GM23338 (cell line): ENCODE data around the gene POLQ. TPM values are rescaled to one million over a fixed set of nuclear protein-coding genes. Genes with fewer than 3 reads are reported as not detected.

Experiments
- ATAC-seq: fragments of 200-7000 bp; cut with Tn5 transposase; 3 replicates; pipeline ENCODE4 v1.9.1; 2020
- DNase-seq: peaks from one replicate; pipeline ENCODE4 v3.0.0-alpha.2; 2015; ENCODE audit warnings: low spot score
- H2AFZ ChIP-seq: fragments of 200-600 bp; sonication (generic); 2 replicates; pipeline ENCODE4 v1.8.0; 2016; ENCODE audit warnings: antibody characterized with exemption, mild to moderate bottlenecking, moderate library complexity
- H3F3A ChIP-seq: fragments of 200-600 bp; sonication (generic); replicated peaks from 2 replicates; pipeline ENCODE4 v1.8.0; 2017; ENCODE audit warnings: antibody characterized with exemption, mixed run types, low read depth
- H3K27ac ChIP-seq: fragments of 200-600 bp; sonication (generic); 2 replicates; pipeline ENCODE4 v1.6.1; 2016; ENCODE audit warnings: low read depth
- H3K27me3 ChIP-seq: fragments of 200-600 bp; sonication (generic); 2 replicates; pipeline ENCODE4 v1.8.0; 2016; ENCODE audit warnings: mild to moderate bottlenecking, mixed run types, moderate library complexity; ENCODE audit not compliant: insufficient read depth
- H3K36me3 ChIP-seq: fragments of 200-600 bp; sonication (generic); 2 replicates; pipeline ENCODE4 v1.8.0; 2016; ENCODE audit warnings: mild to moderate bottlenecking; ENCODE audit not compliant: insufficient read depth
- H3K4me1 ChIP-seq: fragments of 200-600 bp; sonication (generic); 2 replicates; pipeline ENCODE4 v1.8.0; 2016; ENCODE audit warnings: mild to moderate bottlenecking, moderate library complexity; ENCODE audit not compliant: insufficient read depth
- H3K4me2 ChIP-seq: fragments of 200-600 bp; sonication (generic); 2 replicates; pipeline ENCODE4 v1.7.1; 2017; ENCODE audit warnings: mixed run types
- H3K4me3 ChIP-seq: fragments of 200-600 bp; sonication (generic); 2 replicates; pipeline ENCODE4 v1.6.1; 2016; ENCODE audit warnings: mixed run types
- H3K79me2 ChIP-seq: fragments of 200-600 bp; sonication (generic); replicated peaks from 2 replicates; pipeline ENCODE4 v1.8.0; 2017; ENCODE audit warnings: mild to moderate bottlenecking; ENCODE audit not compliant: insufficient read depth
- H3K9me2 ChIP-seq: fragments of 200-600 bp; sonication (generic); 2 replicates; pipeline ENCODE4 v1.8.0; 2017; ENCODE audit not compliant: insufficient read depth
- H4K20me1 ChIP-seq: fragments of 200-600 bp; sonication (generic); replicated peaks from 2 replicates; pipeline ENCODE4 v1.8.0; 2017; ENCODE audit warnings: mild to moderate bottlenecking; ENCODE audit not compliant: insufficient read depth
- H3K27ac Mint-ChIP-seq: 2 replicates; pipeline ENCODE4 v1.8.0; 2020; ENCODE audit warnings: inconsistent platforms, mild to moderate bottlenecking, moderate library complexity, mixed read lengths
- H3K27me3 Mint-ChIP-seq: 3 replicates; pipeline ENCODE4 v1.8.0; 2022; ENCODE audit warnings: low read depth, mild to moderate bottlenecking, moderate library complexity, mixed read lengths, inconsistent platforms; ENCODE audit not compliant: insufficient read depth, poor library complexity
- H3K36me3 Mint-ChIP-seq: 3 replicates; pipeline ENCODE4 v1.8.0; 2021; ENCODE audit warnings: low read depth, mild to moderate bottlenecking, inconsistent platforms, moderate library complexity, mixed read lengths
- H3K4me1 Mint-ChIP-seq: 3 replicates; pipeline ENCODE4 v1.8.0; 2020; ENCODE audit warnings: mild to moderate bottlenecking, inconsistent platforms, mixed read lengths
- H3K4me3 Mint-ChIP-seq: 3 replicates; pipeline ENCODE4 v1.8.0; 2021; ENCODE audit warnings: moderate library complexity, mild to moderate bottlenecking, inconsistent platforms, mixed read lengths
- H3K9me3 Mint-ChIP-seq: 3 replicates; pipeline ENCODE4 v1.8.0; 2020; ENCODE audit warnings: moderate library complexity, mild to moderate bottlenecking, inconsistent platforms, mixed read lengths
- EZH2 ChIP-seq: fragments of 200-600 bp; sonication (generic); IDR thresholded peaks from one replicate; pipeline ENCODE4 v1.8.0; 2017; ENCODE audit warnings: antibody characterized with exemption, mild to moderate bottlenecking, low read depth; ENCODE audit not compliant: unreplicated experiment
- STAT1 ChIP-seq: IDR thresholded peaks from one replicate; pipeline ENCODE4 v1.6.1; 2016; ENCODE audit warnings: antibody characterized with exemption; ENCODE audit not compliant: unreplicated experiment
- polyA plus RNA-seq: library from polyadenylated mRNA; unstranded; fragments of >200 nt; fragmentation: Nextera tagmentation; extraction: Ambion mirVana; gene quantifications from 2 replicates; pipeline ENCODE4 v1.2.1, GENCODE V29; 2016
- total RNA-seq: library from RNA; depleted of rRNA; stranded (reverse); fragments of >200 nt; shearing (Covaris generic); gene quantifications from 2 replicates; pipeline ENCODE4 v1.2.3, GENCODE V29; 2014
- TF ChIP-seq, protein P1 (sequence below): fragments of 250-450 bp; sonication (Bioruptor Pico); IDR thresholded peaks from 2 replicates; pipeline ENCODE4 v1.5.0; 2020; ENCODE audit warnings: mild to moderate bottlenecking, moderate library complexity
- TF ChIP-seq, protein P2 (sequence below): IDR thresholded peaks from 2 replicates; pipeline ENCODE4 v1.6.1; 2016; ENCODE audit warnings: antibody characterized with exemption
- TF ChIP-seq, protein P3 (sequence below), 2 experiments: fragments of 200-600 bp in 1 of 2; sonication (generic) in 1 of 2; conservative IDR thresholded peaks; 2 replicates each; pipeline versions ENCODE4 v1.5.1 to v1.6.1; 2016 to 2017; ENCODE audit warnings: antibody characterized with exemption in 2 of 2, low read depth in 2 of 2, mild to moderate bottlenecking in 2 of 2, moderate library complexity in 1 of 2

POLQ gene
- total and polyA plus RNA-seq, 2 experiments from 2014 or later = 6.9 to 20.6 TPM

- TF ChIP-seq, protein P1, sequence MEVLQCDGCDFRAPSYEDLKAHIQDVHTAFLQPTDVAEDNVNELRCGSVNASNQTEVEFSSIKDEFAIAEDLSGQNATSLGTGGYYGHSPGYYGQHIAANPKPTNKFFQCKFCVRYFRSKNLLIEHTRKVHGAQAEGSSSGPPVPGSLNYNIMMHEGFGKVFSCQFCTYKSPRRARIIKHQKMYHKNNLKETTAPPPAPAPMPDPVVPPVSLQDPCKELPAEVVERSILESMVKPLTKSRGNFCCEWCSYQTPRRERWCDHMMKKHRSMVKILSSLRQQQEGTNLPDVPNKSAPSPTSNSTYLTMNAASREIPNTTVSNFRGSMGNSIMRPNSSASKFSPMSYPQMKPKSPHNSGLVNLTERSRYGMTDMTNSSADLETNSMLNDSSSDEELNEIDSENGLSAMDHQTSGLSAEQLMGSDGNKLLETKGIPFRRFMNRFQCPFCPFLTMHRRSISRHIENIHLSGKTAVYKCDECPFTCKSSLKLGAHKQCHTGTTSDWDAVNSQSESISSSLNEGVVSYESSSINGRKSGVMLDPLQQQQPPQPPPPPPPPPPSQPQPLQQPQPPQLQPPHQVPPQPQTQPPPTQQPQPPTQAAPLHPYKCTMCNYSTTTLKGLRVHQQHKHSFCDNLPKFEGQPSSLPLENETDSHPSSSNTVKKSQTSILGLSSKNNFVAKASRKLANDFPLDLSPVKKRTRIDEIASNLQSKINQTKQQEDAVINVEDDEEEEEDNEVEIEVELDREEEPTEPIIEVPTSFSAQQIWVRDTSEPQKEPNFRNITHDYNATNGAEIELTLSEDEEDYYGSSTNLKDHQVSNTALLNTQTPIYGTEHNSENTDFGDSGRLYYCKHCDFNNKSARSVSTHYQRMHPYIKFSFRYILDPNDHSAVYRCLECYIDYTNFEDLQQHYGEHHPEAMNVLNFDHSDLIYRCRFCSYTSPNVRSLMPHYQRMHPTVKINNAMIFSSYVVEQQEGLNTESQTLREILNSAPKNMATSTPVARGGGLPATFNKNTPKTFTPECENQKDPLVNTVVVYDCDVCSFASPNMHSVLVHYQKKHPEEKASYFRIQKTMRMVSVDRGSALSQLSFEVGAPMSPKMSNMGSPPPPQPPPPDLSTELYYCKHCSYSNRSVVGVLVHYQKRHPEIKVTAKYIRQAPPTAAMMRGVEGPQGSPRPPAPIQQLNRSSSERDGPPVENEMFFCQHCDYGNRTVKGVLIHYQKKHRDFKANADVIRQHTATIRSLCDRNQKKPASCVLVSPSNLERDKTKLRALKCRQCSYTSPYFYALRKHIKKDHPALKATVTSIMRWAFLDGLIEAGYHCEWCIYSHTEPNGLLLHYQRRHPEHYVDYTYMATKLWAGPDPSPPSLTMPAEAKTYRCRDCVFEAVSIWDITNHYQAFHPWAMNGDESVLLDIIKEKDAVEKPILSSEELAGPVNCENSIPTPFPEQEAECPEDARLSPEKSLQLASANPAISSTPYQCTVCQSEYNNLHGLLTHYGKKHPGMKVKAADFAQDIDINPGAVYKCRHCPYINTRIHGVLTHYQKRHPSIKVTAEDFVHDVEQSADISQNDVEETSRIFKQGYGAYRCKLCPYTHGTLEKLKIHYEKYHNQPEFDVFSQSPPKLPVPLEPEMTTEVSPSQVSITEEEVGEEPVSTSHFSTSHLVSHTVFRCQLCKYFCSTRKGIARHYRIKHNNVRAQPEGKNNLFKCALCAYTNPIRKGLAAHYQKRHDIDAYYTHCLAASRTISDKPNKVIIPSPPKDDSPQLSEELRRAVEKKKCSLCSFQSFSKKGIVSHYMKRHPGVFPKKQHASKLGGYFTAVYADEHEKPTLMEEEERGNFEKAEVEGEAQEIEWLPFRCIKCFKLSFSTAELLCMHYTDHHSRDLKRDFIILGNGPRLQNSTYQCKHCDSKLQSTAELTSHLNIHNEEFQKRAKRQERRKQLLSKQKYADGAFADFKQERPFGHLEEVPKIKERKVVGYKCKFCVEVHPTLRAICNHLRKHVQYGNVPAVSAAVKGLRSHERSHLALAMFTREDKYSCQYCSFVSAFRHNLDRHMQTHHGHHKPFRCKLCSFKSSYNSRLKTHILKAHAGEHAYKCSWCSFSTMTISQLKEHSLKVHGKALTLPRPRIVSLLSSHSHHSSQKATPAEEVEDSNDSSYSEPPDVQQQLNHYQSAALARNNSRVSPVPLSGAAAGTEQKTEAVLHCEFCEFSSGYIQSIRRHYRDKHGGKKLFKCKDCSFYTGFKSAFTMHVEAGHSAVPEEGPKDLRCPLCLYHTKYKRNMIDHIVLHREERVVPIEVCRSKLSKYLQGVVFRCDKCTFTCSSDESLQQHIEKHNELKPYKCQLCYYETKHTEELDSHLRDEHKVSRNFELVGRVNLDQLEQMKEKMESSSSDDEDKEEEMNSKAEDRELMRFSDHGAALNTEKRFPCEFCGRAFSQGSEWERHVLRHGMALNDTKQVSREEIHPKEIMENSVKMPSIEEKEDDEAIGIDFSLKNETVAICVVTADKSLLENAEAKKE (CRISPR knock-in tag) = no peak
- TF ChIP-seq, protein P2, sequence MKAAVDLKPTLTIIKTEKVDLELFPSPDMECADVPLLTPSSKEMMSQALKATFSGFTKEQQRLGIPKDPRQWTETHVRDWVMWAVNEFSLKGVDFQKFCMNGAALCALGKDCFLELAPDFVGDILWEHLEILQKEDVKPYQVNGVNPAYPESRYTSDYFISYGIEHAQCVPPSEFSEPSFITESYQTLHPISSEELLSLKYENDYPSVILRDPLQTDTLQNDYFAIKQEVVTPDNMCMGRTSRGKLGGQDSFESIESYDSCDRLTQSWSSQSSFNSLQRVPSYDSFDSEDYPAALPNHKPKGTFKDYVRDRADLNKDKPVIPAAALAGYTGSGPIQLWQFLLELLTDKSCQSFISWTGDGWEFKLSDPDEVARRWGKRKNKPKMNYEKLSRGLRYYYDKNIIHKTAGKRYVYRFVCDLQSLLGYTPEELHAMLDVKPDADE = no peak
These were observed 55.6 kb downstream of the POLQ start (continued) for GRCh38 chr3:121490161-121490560.

- H3K27ac Mint-ChIP-seq = no peak overlapping the region
- no peaks in the 10 kb centered on the region for H3K9me2 ChIP-seq
- no peaks in the 10 kb centered on the region for H3K9me3 Mint-ChIP-seq
- ATAC-seq = peak; percentile 50; the same call in 2 of the 3 replicates
- TF ChIP-seq STAT1 = no peak
- TF ChIP-seq EZH2 = no peak
- TF ChIP-seq, protein P3, sequence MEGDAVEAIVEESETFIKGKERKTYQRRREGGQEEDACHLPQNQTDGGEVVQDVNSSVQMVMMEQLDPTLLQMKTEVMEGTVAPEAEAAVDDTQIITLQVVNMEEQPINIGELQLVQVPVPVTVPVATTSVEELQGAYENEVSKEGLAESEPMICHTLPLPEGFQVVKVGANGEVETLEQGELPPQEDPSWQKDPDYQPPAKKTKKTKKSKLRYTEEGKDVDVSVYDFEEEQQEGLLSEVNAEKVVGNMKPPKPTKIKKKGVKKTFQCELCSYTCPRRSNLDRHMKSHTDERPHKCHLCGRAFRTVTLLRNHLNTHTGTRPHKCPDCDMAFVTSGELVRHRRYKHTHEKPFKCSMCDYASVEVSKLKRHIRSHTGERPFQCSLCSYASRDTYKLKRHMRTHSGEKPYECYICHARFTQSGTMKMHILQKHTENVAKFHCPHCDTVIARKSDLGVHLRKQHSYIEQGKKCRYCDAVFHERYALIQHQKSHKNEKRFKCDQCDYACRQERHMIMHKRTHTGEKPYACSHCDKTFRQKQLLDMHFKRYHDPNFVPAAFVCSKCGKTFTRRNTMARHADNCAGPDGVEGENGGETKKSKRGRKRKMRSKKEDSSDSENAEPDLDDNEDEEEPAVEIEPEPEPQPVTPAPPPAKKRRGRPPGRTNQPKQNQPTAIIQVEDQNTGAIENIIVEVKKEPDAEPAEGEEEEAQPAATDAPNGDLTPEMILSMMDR (conservative IDR thresholded peaks at IDR 0.05; ENCODE audit: low read depth in 2 of 2) = peak; percentile 24 to 44; a peak in 3 of 4 replicates
- H3K36me3 ChIP-seq = peaks cover 32% of the 10 kb centered on the region
- no peaks in the 10 kb centered on the region for H3K79me2 ChIP-seq
- peaks cover 61% of the 10 kb centered on the region for H3K36me3 Mint-ChIP-seq
- no peaks in the 10 kb centered on the region for H3K4me1 ChIP-seq
- H3K4me3 Mint-ChIP-seq = no peak overlapping the region
- no peaks in the 10 kb centered on the region for H3K27me3 ChIP-seq
- no peak overlapping the region for H3K4me3 ChIP-seq
- peaks cover 3% of the 10 kb centered on the region for H3K27me3 Mint-ChIP-seq
- peaks cover 11% of the 10 kb centered on the region; the same call in 1 of the 2 replicates for H3F3A ChIP-seq
- peak; percentile 25 for DNase-seq
- no peak overlapping the region for H3K27ac ChIP-seq
- no peaks in the 10 kb centered on the region; the same call in 1 of the 2 replicates for H4K20me1 ChIP-seq
- no peak overlapping the region for H3K4me2 ChIP-seq
- H2AFZ ChIP-seq = no peak overlapping the region
- H3K4me1 Mint-ChIP-seq = no peaks in the 10 kb centered on the region
These were observed 57.2 kb downstream of the POLQ start for GRCh38 chr3:121488628-121489027.
